ENCODE data around the gene JAZF1.

- TF ChIP-seq CTCF (IDR thresholded peaks at IDR 0.05) (no peak), POLR2A (IDR thresholded peaks at IDR 0.05) (no peak)
Observed at GRCh38 chr7:28091190-28091589, 89.4 kb downstream of the JAZF1 start.
